ENCODE results near the gene SESN3.

The SESN3 gene

GRCh38 chr11:95147364-95147905 is 83.6 kb downstream of the SESN3 start:
- no peak for TF ChIP-seq CTCF (IDR thresholded peaks at IDR 0.05; ENCODE audit: low read depth, low read length)
- H3K4me3 ChIP-seq (replicated peaks in 1 of 2; ENCODE audit: low read depth in 2 of 2, low read length in 2 of 2): no peak overlapping the region
- peak; percentile 86 to 93 for DNase-seq (ENCODE audit: low read depth in 2 of 2)

- no peak for TF ChIP-seq CTCF (IDR thresholded peaks at IDR 0.05; ENCODE audit: low read depth, low read length)
- no peak for DNase-seq (ENCODE audit: low read depth in 2 of 2)
Measured at GRCh38 chr11:95145430-95146060, 85.5 kb downstream of the SESN3 start.

DNA sequence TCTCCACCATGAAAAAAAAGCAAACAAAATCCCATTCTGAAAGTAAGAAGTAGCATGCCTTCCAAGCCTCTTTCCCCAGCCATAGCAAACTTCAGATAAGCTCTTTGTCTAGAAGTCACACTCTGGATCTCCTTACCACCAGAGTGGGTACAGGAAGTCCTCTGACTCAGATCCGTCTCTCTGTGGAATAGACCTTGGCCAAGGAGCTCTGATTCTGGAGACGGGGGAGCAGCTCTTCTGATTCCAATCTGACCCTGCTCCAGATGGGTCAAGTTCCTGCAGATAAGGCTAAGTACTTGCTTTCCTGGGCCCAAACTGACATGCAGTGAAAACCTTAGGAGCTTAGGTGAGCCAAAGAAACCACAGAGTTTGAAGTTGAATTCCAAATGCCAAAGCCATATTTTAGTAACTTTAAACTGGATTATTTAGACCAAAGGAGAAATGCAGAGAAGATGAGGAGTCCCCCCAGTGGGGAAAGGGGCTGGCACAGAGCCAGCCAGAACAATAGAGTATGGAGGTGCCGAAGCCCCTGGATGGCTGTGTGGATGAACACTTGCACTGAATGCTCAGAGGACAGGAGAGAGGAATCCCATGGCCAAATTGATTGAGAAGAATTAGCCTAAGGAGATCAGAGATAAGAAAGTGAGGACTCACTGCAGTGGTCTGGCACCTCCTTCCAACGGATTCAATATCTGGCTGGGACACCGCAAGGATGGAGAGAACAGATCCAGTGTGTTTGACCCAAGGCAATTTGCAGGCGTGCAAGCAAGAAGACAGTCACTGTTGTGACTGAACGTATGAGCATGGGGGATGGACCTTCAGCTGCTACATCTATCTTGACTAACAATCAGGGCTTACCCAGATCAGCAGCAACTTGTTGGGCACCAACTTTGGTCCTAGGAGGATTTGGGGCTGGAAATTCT is 86.4 kb downstream of the SESN3 start:
- H3K4me3 ChIP-seq (replicated peaks in 1 of 2; ENCODE audit: low read depth in 2 of 2, low read length in 2 of 2): no peak overlapping the region
- peak; percentile 31 to 50 for DNase-seq (ENCODE audit: low read depth in 2 of 2)
- TF ChIP-seq CTCF (IDR thresholded peaks at IDR 0.05; ENCODE audit: low read depth, low read length): no peak

More at GRCh38 chr11:95145430-95146060, 85.5 kb downstream of the SESN3 start:
- no peak overlapping the region for H3K4me3 ChIP-seq (replicated peaks in 1 of 2; ENCODE audit: low read depth in 2 of 2, low read length in 2 of 2)

GRCh38 chr11:95143106-95143681 is 87.8 kb downstream of the SESN3 start:
- H3K4me3 ChIP-seq (replicated peaks in 1 of 2; ENCODE audit: low read depth in 2 of 2, low read length in 2 of 2): no peak overlapping the region
- peak in 1 of 2 donors; percentile 77 for DNase-seq (ENCODE audit: low read depth in 2 of 2)
- TF ChIP-seq CTCF (IDR thresholded peaks at IDR 0.05; ENCODE audit: low read depth, low read length): no peak

DNA sequence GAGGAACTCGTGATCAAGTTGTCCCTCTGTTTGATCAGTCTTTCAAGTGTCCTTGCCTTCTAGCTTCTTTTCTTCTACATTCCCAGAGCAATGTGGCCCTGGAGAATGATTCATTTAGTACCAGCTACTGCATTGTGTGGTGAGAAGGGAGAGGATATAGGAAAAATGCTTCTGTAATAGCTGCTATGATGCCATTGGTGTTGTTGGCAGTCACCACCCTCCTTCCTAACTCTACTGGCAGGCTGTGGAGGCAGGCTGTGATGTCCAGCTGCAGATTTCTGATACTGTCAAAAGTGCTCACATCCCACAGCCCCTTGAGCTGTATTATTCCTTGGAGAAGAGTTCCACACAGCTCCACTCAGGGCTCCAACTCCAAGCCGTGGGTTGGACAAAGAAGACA is 88.6 kb downstream of the SESN3 start:
- TF ChIP-seq CTCF (IDR thresholded peaks at IDR 0.05; ENCODE audit: low read depth, low read length): no peak
- DNase-seq (ENCODE audit: low read depth in 2 of 2): no peak
- H3K4me3 ChIP-seq (replicated peaks in 1 of 2; ENCODE audit: low read depth in 2 of 2, low read length in 2 of 2): no peak overlapping the region

GRCh38 chr11:95140397-95141033 is 90.5 kb downstream of the SESN3 start:
- DNase-seq (ENCODE audit: low read depth in 2 of 2): peak; percentile 50 to 55
- TF ChIP-seq CTCF (IDR thresholded peaks at IDR 0.05; ENCODE audit: low read depth, low read length): no peak
- no peak overlapping the region for H3K4me3 ChIP-seq (replicated peaks in 1 of 2; ENCODE audit: low read depth in 2 of 2, low read length in 2 of 2)

Measured in cardiac fibroblast (primary cell).